CD14-positive monocyte (primary cell): ENCODE results near the gene FAAP100. TPM values are rescaled to one million over a fixed set of nuclear protein-coding genes. Genes with fewer than 3 reads are reported as not detected.

Experiments
- DNase-seq, 3 donors: peaks; one replicate each; pipeline ENCODE4 v3.0.0-alpha.2; 2011 to 2022
- H2AFZ ChIP-seq: 2 replicates; pipeline ENCODE4 v1.6.0; 2012; ENCODE audit warnings: mild to moderate bottlenecking, low read depth, low read length, inconsistent platforms; ENCODE audit not compliant: insufficient read depth, poor library complexity, severe bottlenecking
- H3K27ac ChIP-seq, 2 donors: 1 replicate in 1 of 2; 2 replicates in 1 of 2; pipeline ENCODE4 v1.5.1; 2012 to 2013; ENCODE audit warnings: low read length in 2 of 2, control low read depth in 1 of 2, inconsistent platforms in 1 of 2, low read depth in 1 of 2, mild to moderate bottlenecking in 1 of 2
- H3K27me3 ChIP-seq, 2 donors: one replicate each; pipeline versions ENCODE4 v1.6.0 to v1.6.1; 2011 to 2013; ENCODE audit warnings: low read length in 2 of 2; ENCODE audit not compliant: control insufficient read depth in 2 of 2, insufficient read depth in 2 of 2
- H3K36me3 ChIP-seq, 2 donors: replicated peaks in 1 of 2; 1 replicate in 1 of 2; 2 replicates in 1 of 2; pipeline versions ENCODE4 v1.5.1 to v1.6.1; 2012 to 2013; ENCODE audit warnings: low read length in 2 of 2, control low read depth in 1 of 2, inconsistent platforms in 1 of 2, mild to moderate bottlenecking in 1 of 2; ENCODE audit not compliant: insufficient read depth in 2 of 2, control insufficient read depth in 1 of 2
- H3K4me1 ChIP-seq, 2 donors: 1 replicate in 1 of 2; 2 replicates in 1 of 2; pipeline versions ENCODE4 v1.5.1 to v1.6.1; 2012 to 2013; ENCODE audit warnings: low read length in 2 of 2, control low read depth in 1 of 2, inconsistent platforms in 1 of 2, mild to moderate bottlenecking in 1 of 2, moderate library complexity in 1 of 2; ENCODE audit not compliant: insufficient read depth in 2 of 2, control insufficient read depth in 1 of 2
- H3K4me2 ChIP-seq: replicated peaks from 2 replicates; pipeline ENCODE3; 2012; ENCODE audit warnings: low read length, moderate library complexity, mild to moderate bottlenecking; ENCODE audit not compliant: poor library complexity, severe bottlenecking; ENCODE audit errors: extremely low read depth
- H3K4me3 ChIP-seq, 3 experiments: fragments of 200-600 bp in 1 of 3; sonication (generic) in 1 of 3; replicated peaks in 1 of 3; 1 replicate in 2 of 3; 2 replicates in 1 of 3; pipeline ENCODE4 v1.5.1; 2011 to 2013; ENCODE audit warnings: low read length in 3 of 3, mild to moderate bottlenecking in 3 of 3, control low read depth in 2 of 3, low read depth in 2 of 3, inconsistent platforms in 1 of 3, moderate library complexity in 1 of 3
- H3K79me2 ChIP-seq: 2 replicates; pipeline ENCODE4 v1.6.0; 2012; ENCODE audit warnings: mild to moderate bottlenecking, control low read depth, inconsistent platforms, low read length, moderate library complexity; ENCODE audit not compliant: insufficient read depth
- H3K9ac ChIP-seq: 2 replicates; pipeline ENCODE4 v1.6.0; 2017; ENCODE audit warnings: low read length, mild to moderate bottlenecking; ENCODE audit not compliant: insufficient read depth, poor library complexity, severe bottlenecking
- H3K9me3 ChIP-seq, 2 donors: replicated peaks in 1 of 2; 1 replicate in 1 of 2; 2 replicates in 1 of 2; pipeline versions ENCODE4 v1.5.1 to v1.6.1; 2012 to 2013; ENCODE audit warnings: low read length in 2 of 2, control low read depth in 1 of 2; ENCODE audit not compliant: control insufficient read depth in 1 of 2, insufficient read depth in 1 of 2
- H4K20me1 ChIP-seq: 2 replicates; pipeline ENCODE4 v1.6.0; 2012; ENCODE audit warnings: mild to moderate bottlenecking, low read length, control low read depth, moderate library complexity; ENCODE audit not compliant: insufficient read depth
- H3K27ac Mint-ChIP-seq, 7 donors: one replicate each; pipeline ENCODE4 v1.8.0; 2020; ENCODE audit warnings: mild to moderate bottlenecking in 7 of 7, mixed read lengths in 7 of 7, moderate library complexity in 6 of 7, inconsistent platforms in 2 of 7
- H3K27me3 Mint-ChIP-seq, 3 donors: one replicate each; pipeline ENCODE4 v1.8.0; 2021 to 2022; ENCODE audit warnings: low read depth in 3 of 3, mild to moderate bottlenecking in 3 of 3, mixed read lengths in 3 of 3, moderate library complexity in 3 of 3, inconsistent platforms in 1 of 3
- H3K36me3 Mint-ChIP-seq, 2 donors: one replicate each; pipeline ENCODE4 v1.8.0; 2020; ENCODE audit warnings: mixed read lengths in 2 of 2, inconsistent platforms in 1 of 2, mild to moderate bottlenecking in 1 of 2
- H3K4me1 Mint-ChIP-seq: one replicate; pipeline ENCODE4 v1.8.0; 2020; ENCODE audit warnings: mild to moderate bottlenecking, mixed read lengths
- H3K4me3 Mint-ChIP-seq, 2 donors: one replicate each; pipeline ENCODE4 v1.8.0; 2020; ENCODE audit warnings: mild to moderate bottlenecking in 2 of 2, mixed read lengths in 2 of 2, moderate library complexity in 1 of 2
- H3K9me3 Mint-ChIP-seq, 7 donors: one replicate each; pipeline ENCODE4 v1.8.0; 2020 to 2022; ENCODE audit warnings: mixed read lengths in 7 of 7, mild to moderate bottlenecking in 6 of 7, moderate library complexity in 6 of 7, inconsistent platforms in 2 of 7
- WGBS: methylation state at CpG from one replicate; pipeline ENCODE4 v1.1.5; 2013; ENCODE audit warnings: missing lambda C conversion rate; ENCODE audit not compliant: insufficient coverage; 5-methylcytosine and 5-hydroxymethylcytosine counted together
- intact Hi-C, 2 donors: fragments of 100-400 bp; cut with micrococcal nuclease; formaldehyde crosslinking; loops; one replicate each; pipeline versions ENCODE4 v1.15.0 to v1.15.1; 2023
- polyA plus RNA-seq, 3 donors: library from polyadenylated mRNA; depleted of rRNA in 1 of 3; unstranded in 2 of 3; stranded (reverse) in 1 of 3; fragments of 300-500 nt in 2 of 3; fragments of >200 nt in 1 of 3; fragmentation: Illumina TruSeq in 2 of 3; gene quantifications; 1 replicate in 2 of 3; 2 replicates in 1 of 3; pipeline ENCODE4 v1.2.3, GENCODE V29; 2012 to 2021
- TF ChIP-seq, protein P1 (sequence below): fragments of 200-600 bp; IDR thresholded peaks from one replicate; pipeline ENCODE4 v1.8.0; 2022; ENCODE audit warnings: antibody characterized with exemption, mild to moderate bottlenecking

Gene FAAP100
- polyA plus RNA-seq, 3 donors, result 10.3 to 37.6 (median 13.9) TPM

DNA sequence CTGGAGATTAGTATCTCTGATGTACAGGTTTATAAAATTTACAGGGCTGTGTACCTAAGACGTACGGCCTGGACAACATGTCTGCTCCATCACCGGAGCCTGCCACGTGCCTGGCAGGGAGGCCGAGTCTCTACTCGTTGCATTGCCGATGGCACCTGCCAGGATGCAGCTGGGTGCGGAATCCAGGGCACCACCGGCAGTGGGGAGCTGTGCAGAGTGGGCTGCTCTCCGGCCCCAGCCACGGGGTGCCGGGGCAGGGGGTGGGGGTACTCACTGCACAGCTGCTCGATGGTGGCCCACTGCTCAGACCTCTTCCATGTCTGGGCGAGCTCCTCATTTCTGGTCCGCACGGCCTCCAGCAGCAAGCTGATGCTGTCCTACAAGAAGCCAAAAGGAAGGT lies 13.1 kb upstream of the FAAP100 start:
- Histone ChIP-seq H3K36me3 (peaks cover 35 to 56% of the 10 kb centered on the region in 2 donors), H2AFZ (no peak overlapping the region), H3K9me3 (no peaks in the 10 kb centered on the region), H3K27me3 (no peaks in the 10 kb centered on the region), H3K9ac (no peak overlapping the region), H3K4me2 (no peak overlapping the region), H4K20me1 (no peaks in the 10 kb centered on the region), H3K4me3 (no peak overlapping the region), H3K4me1 (peaks cover 73 to 75% of the 10 kb centered on the region in 2 donors), H3K27ac (peak overlapping the region; percentile 77 to 94), H3K79me2 (peaks cover 39% of the 10 kb centered on the region)
- no peak for DNase-seq
- peaks cover 0 to 3% (median 0%) of the 10 kb centered on the region in 7 donors for H3K9me3 Mint-ChIP-seq
- H3K27me3 Mint-ChIP-seq, result peaks cover 0 to 2% (median 0%) of the 10 kb centered on the region in 3 donors
- WGBS, result 94% methylated on average over 16 of the region's 16 CpGs
- H3K36me3 Mint-ChIP-seq, result peaks cover 50 to 72% of the 10 kb centered on the region in 2 donors
- TF ChIP-seq, protein P1, sequence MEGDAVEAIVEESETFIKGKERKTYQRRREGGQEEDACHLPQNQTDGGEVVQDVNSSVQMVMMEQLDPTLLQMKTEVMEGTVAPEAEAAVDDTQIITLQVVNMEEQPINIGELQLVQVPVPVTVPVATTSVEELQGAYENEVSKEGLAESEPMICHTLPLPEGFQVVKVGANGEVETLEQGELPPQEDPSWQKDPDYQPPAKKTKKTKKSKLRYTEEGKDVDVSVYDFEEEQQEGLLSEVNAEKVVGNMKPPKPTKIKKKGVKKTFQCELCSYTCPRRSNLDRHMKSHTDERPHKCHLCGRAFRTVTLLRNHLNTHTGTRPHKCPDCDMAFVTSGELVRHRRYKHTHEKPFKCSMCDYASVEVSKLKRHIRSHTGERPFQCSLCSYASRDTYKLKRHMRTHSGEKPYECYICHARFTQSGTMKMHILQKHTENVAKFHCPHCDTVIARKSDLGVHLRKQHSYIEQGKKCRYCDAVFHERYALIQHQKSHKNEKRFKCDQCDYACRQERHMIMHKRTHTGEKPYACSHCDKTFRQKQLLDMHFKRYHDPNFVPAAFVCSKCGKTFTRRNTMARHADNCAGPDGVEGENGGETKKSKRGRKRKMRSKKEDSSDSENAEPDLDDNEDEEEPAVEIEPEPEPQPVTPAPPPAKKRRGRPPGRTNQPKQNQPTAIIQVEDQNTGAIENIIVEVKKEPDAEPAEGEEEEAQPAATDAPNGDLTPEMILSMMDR, result no peak
- H3K4me1 Mint-ChIP-seq, result peaks cover 72% of the 10 kb centered on the region
- peak overlapping the region; percentile 7 to 99 (median 91) for H3K27ac Mint-ChIP-seq
- H3K4me3 Mint-ChIP-seq, result no peak overlapping the region
- intact Hi-C loops, result no loop called here

DNA sequence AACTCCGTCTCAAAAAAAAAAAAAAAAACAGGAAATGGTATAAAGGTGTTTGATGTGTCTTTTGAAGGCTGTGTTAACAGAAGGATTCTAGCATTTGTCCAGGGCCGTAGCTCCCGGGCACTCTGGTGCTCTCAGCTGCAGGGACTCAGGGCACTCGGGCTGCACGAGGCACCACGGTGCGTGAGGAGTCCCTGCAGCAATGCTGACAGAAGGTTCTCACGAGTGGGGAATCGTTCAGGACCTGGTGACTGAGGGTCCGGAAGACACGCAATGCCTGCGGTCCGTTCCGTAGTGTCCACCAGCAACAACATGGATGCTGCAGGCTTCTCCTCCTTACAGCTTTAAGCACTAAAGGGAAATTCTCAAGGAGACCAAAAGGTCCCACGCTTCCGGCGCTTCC lies 12.6 kb upstream of the FAAP100 start:
- Histone ChIP-seq H4K20me1 (no peaks in the 10 kb centered on the region), H2AFZ (no peak overlapping the region), H3K4me1 (peaks cover 78 to 80% of the 10 kb centered on the region in 2 donors), H3K4me2 (peak overlapping the region; percentile 51), H3K36me3 (peaks cover 31 to 51% of the 10 kb centered on the region in 2 donors), H3K4me3 (peak overlapping the region in 1 of 3 experiments; percentile 49), H3K79me2 (peaks cover 44% of the 10 kb centered on the region), H3K27ac (peak overlapping the region; percentile 77 to 94), H3K27me3 (no peaks in the 10 kb centered on the region), H3K9ac (peak overlapping the region; percentile 0), H3K9me3 (no peaks in the 10 kb centered on the region)
- peak overlapping the region in 1 of 2 donors; percentile 23 for H3K4me3 Mint-ChIP-seq
- WGBS, result 67% methylated on average over 10 of the region's 17 CpGs
- H3K9me3 Mint-ChIP-seq, result peaks cover 0 to 3% (median 0%) of the 10 kb centered on the region in 7 donors
- H3K27ac Mint-ChIP-seq, result peak overlapping the region; percentile 86 to 99 (median 92)
- DNase-seq, result no peak
- intact Hi-C loops, result no loop called here
- peaks cover 45 to 70% of the 10 kb centered on the region in 2 donors for H3K36me3 Mint-ChIP-seq
- peaks cover 77% of the 10 kb centered on the region for H3K4me1 Mint-ChIP-seq
- TF ChIP-seq, protein P1, result no peak
- peaks cover 0 to 2% (median 0%) of the 10 kb centered on the region in 3 donors for H3K27me3 Mint-ChIP-seq
